Measurements from ENCODE around the gene FBN1.

Gene FBN1

DNA sequence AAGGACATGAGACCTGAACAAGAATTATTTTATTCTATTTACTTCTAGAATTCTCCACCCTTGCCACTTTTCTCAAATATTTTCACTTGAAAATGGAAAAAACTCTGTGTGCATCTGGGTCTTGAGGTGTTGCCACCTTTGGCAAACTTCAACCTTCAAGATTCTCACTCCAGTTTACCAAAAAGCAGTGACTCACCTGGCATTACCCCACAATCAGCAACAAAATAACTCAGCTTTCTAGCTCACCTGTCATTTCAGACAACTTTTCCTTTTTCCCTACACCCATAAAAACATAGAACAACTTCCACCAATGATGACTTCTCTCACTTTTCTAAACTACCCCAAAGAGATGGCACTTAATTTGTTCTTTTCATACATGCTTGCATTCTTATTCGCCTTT, 198.5 kb downstream of the FBN1 start:
- Histone ChIP-seq H3K4me1 (peaks cover 6% of the 10 kb centered on the region), H3K4me2 (ENCODE audit: low read length) (no peak overlapping the region), H3K27ac (no peak overlapping the region), H3K79me2 (no peaks in the 10 kb centered on the region), H2AFZ (no peak overlapping the region), H3K9me3 (ENCODE audit: control insufficient read depth, low read length) (no peaks in the 10 kb centered on the region), H3K9ac (no peak overlapping the region), H3K36me3 (ENCODE audit: control insufficient read depth, insufficient read depth, low read length) (no peaks in the 10 kb centered on the region), H3K4me3 (ENCODE audit: low read depth, low read length) (no peak overlapping the region), H3K27me3 (ENCODE audit: control insufficient read depth, insufficient read depth, low read length) (no peaks in the 10 kb centered on the region)
- TF ChIP-seq, protein P1, sequence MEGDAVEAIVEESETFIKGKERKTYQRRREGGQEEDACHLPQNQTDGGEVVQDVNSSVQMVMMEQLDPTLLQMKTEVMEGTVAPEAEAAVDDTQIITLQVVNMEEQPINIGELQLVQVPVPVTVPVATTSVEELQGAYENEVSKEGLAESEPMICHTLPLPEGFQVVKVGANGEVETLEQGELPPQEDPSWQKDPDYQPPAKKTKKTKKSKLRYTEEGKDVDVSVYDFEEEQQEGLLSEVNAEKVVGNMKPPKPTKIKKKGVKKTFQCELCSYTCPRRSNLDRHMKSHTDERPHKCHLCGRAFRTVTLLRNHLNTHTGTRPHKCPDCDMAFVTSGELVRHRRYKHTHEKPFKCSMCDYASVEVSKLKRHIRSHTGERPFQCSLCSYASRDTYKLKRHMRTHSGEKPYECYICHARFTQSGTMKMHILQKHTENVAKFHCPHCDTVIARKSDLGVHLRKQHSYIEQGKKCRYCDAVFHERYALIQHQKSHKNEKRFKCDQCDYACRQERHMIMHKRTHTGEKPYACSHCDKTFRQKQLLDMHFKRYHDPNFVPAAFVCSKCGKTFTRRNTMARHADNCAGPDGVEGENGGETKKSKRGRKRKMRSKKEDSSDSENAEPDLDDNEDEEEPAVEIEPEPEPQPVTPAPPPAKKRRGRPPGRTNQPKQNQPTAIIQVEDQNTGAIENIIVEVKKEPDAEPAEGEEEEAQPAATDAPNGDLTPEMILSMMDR (IDR thresholded peaks at IDR 0.05): no peak

- Histone ChIP-seq H3K79me2 (no peaks in the 10 kb centered on the region), H3K4me3 (ENCODE audit: low read depth, low read length) (no peak overlapping the region), H3K4me1 (no peaks in the 10 kb centered on the region), H2AFZ (no peak overlapping the region), H3K4me2 (ENCODE audit: low read length) (no peak overlapping the region), H3K9me3 (ENCODE audit: control insufficient read depth, low read length) (no peaks in the 10 kb centered on the region), H3K9ac (no peak overlapping the region), H3K27ac (no peak overlapping the region), H3K36me3 (ENCODE audit: control insufficient read depth, insufficient read depth, low read length) (no peaks in the 10 kb centered on the region), H3K27me3 (ENCODE audit: control insufficient read depth, insufficient read depth, low read length) (no peaks in the 10 kb centered on the region)
- TF ChIP-seq, protein P1 (IDR thresholded peaks at IDR 0.05): no peak
Measured at GRCh38 chr15:48442011-48442410, 203.5 kb downstream of the FBN1 start.

DNA sequence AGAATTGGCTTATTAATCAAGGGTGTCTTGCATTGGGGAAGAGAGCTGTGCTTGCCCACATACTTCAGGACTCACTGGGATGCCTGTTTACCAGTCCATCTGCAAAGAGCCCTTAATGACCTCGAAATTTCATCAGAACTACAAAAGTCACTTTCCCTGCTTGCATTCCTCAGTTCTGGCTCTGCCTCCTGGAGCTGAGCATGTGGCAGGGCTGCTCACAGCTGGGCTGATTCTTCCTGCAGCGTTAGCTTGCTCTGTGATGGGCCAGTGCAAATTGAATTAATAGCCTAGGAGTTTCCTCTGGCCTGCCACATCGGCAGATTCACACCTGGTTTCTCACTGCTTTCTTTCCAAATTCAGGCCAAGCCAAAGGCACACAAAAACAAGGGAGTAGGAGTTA, 205.4 kb downstream of the FBN1 start:
- Histone ChIP-seq H3K9ac (no peak overlapping the region), H3K9me3 (ENCODE audit: control insufficient read depth, low read length) (no peaks in the 10 kb centered on the region), H3K36me3 (ENCODE audit: control insufficient read depth, insufficient read depth, low read length) (no peaks in the 10 kb centered on the region), H3K27ac (no peak overlapping the region), H3K4me3 (ENCODE audit: low read depth, low read length) (no peak overlapping the region), H3K4me2 (ENCODE audit: low read length) (no peak overlapping the region), H2AFZ (no peak overlapping the region), H3K27me3 (ENCODE audit: control insufficient read depth, insufficient read depth, low read length) (no peaks in the 10 kb centered on the region), H3K79me2 (no peaks in the 10 kb centered on the region), H3K4me1 (no peaks in the 10 kb centered on the region)
- TF ChIP-seq, protein P1 (IDR thresholded peaks at IDR 0.05): no peak

GRCh38 chr15:48437178-48437577, 208.3 kb downstream of the FBN1 start:
- no peaks in the 10 kb centered on the region for H3K27me3 ChIP-seq (ENCODE audit: control insufficient read depth, insufficient read depth, low read length)
- no peaks in the 10 kb centered on the region for H3K4me1 ChIP-seq
- H3K27ac ChIP-seq: no peak overlapping the region
- H3K9me3 ChIP-seq (ENCODE audit: control insufficient read depth, low read length): no peaks in the 10 kb centered on the region
- H3K36me3 ChIP-seq (ENCODE audit: control insufficient read depth, insufficient read depth, low read length): no peaks in the 10 kb centered on the region
- H2AFZ ChIP-seq: no peak overlapping the region
- H3K4me3 ChIP-seq (ENCODE audit: low read depth, low read length): no peak overlapping the region
- no peak overlapping the region for H3K4me2 ChIP-seq (ENCODE audit: low read length)
- TF ChIP-seq, protein P1 (IDR thresholded peaks at IDR 0.05): no peak
- H3K9ac ChIP-seq: no peak overlapping the region
- no peaks in the 10 kb centered on the region for H3K79me2 ChIP-seq

GRCh38 chr15:48435321-48435720, 210.2 kb downstream of the FBN1 start:
- TF ChIP-seq, protein P1 (IDR thresholded peaks at IDR 0.05): no peak
- Histone ChIP-seq H3K79me2 (no peaks in the 10 kb centered on the region), H3K27me3 (ENCODE audit: control insufficient read depth, insufficient read depth, low read length) (no peaks in the 10 kb centered on the region), H3K4me3 (ENCODE audit: low read depth, low read length) (no peak overlapping the region), H3K27ac (no peak overlapping the region), H2AFZ (no peak overlapping the region), H3K4me2 (ENCODE audit: low read length) (no peak overlapping the region), H3K9ac (no peak overlapping the region), H3K36me3 (ENCODE audit: control insufficient read depth, insufficient read depth, low read length) (no peaks in the 10 kb centered on the region), H3K9me3 (ENCODE audit: control insufficient read depth, low read length) (no peaks in the 10 kb centered on the region), H3K4me1 (no peaks in the 10 kb centered on the region)

All from parathyroid adenoma (tissue), 2 donors.